SK-N-MC (cell line): ENCODE measurements around the gene SIAE.

ENCODE experiments used
- EZH2 ChIP-seq: fragments of 200-600 bp; sonication (generic); IDR thresholded peaks from one replicate; pipeline ENCODE4 v1.6.1; 2017; ENCODE audit warnings: antibody characterized with exemption
- POLR2AphosphoS5 ChIP-seq: IDR thresholded peaks from 2 replicates; pipeline ENCODE4 v1.6.1; 2012; ENCODE audit warnings: mild to moderate bottlenecking, low read depth, low read length, borderline replicate concordance

GRCh38 chr11:124676386-124676785 is 2.8 kb upstream of the SIAE start:
- TF ChIP-seq POLR2AphosphoS5: no peak
- TF ChIP-seq EZH2: no peak
